Astrocyte (in vitro differentiated cells and primary cell): ENCODE results near the gene FAM81A. TPM values are rescaled to one million over a fixed set of nuclear protein-coding genes. Genes with fewer than 3 reads are reported as not detected.
"Not testable (repeated sequence)": the region's sequence is repeated elsewhere in the genome, so short reads cannot be mapped to it uniquely, and the experiment has no call there.

Experiments
- DNase-seq: peaks from one replicate; pipeline ENCODE4 v3.0.0-alpha.2; 2010; ENCODE audit warnings: low read depth
- FAIRE-seq: peaks from 2 replicates; lab custom pipeline; 2011; peaks lifted over from hg19 to GRCh38; lab: Jason Lieb, UNC
- H2AFZ ChIP-seq: 2 replicates; pipeline ENCODE4 v1.6.0; 2012; ENCODE audit warnings: low read depth, low read length, inconsistent platforms
- H3K27ac ChIP-seq: 2 replicates; pipeline ENCODE4 v1.5.1; 2011; ENCODE audit warnings: low read depth, low read length, inconsistent platforms
- H3K27me3 ChIP-seq: 2 replicates; pipeline ENCODE4 v1.6.0; 2011; ENCODE audit warnings: low read length, inconsistent platforms; ENCODE audit not compliant: insufficient read depth
- H3K36me3 ChIP-seq: 2 replicates; pipeline ENCODE4 v1.5.1; 2011; ENCODE audit warnings: low read length, inconsistent platforms; ENCODE audit not compliant: insufficient read depth
- H3K4me1 ChIP-seq: 2 replicates; pipeline ENCODE4 v1.5.1; 2011; ENCODE audit warnings: low read length, inconsistent platforms; ENCODE audit not compliant: insufficient read depth
- H3K4me2 ChIP-seq: 2 replicates; pipeline ENCODE4 v1.6.0; 2012; ENCODE audit warnings: low read length, inconsistent platforms
- H3K4me3 ChIP-seq: 2 replicates; pipeline ENCODE4 v1.5.1; 2011; ENCODE audit warnings: low read depth, mild to moderate bottlenecking, low read length, inconsistent platforms; ENCODE audit not compliant: insufficient read depth
- H3K79me2 ChIP-seq: 2 replicates; pipeline ENCODE4 v1.6.0; 2012; ENCODE audit warnings: mild to moderate bottlenecking, low read length, inconsistent platforms; ENCODE audit not compliant: insufficient read depth
- H3K9ac ChIP-seq: 2 replicates; pipeline ENCODE4 v1.6.0; 2012; ENCODE audit warnings: mild to moderate bottlenecking, low read length, inconsistent platforms
- H3K9me3 ChIP-seq: 2 replicates; pipeline ENCODE4 v1.5.1; 2012; ENCODE audit warnings: low read depth, mild to moderate bottlenecking, low read length, inconsistent platforms; ENCODE audit not compliant: insufficient read depth
- H4K20me1 ChIP-seq: 2 replicates; pipeline ENCODE4 v1.6.0; 2012; ENCODE audit warnings: low read length, inconsistent platforms; ENCODE audit not compliant: insufficient read depth
- H3K27ac Mint-ChIP-seq: one replicate; pipeline ENCODE4 v1.8.0; 2021; ENCODE audit warnings: mild to moderate bottlenecking, mixed read lengths; ENCODE audit not compliant: unreplicated experiment
- H3K27me3 Mint-ChIP-seq: one replicate; pipeline ENCODE4 v1.8.0; 2021; ENCODE audit warnings: low read depth, mixed read lengths; ENCODE audit not compliant: unreplicated experiment
- H3K36me3 Mint-ChIP-seq: one replicate; pipeline ENCODE4 v1.8.0; 2021; ENCODE audit warnings: low read depth, mixed read lengths; ENCODE audit not compliant: unreplicated experiment
- H3K4me1 Mint-ChIP-seq: one replicate; pipeline ENCODE4 v1.8.0; 2021; ENCODE audit warnings: low read depth, mixed read lengths; ENCODE audit not compliant: unreplicated experiment
- H3K4me3 Mint-ChIP-seq: one replicate; pipeline ENCODE4 v1.8.0; 2021; ENCODE audit warnings: mild to moderate bottlenecking, moderate library complexity, mixed read lengths; ENCODE audit not compliant: unreplicated experiment
- H3K9me3 Mint-ChIP-seq: one replicate; pipeline ENCODE4 v1.8.0; 2021; ENCODE audit warnings: mild to moderate bottlenecking, mixed read lengths; ENCODE audit not compliant: unreplicated experiment
- CTCF ChIP-seq: IDR thresholded peaks from 2 replicates; pipeline ENCODE4 v1.5.1; 2011; ENCODE audit warnings: low read depth, mild to moderate bottlenecking, inconsistent platforms, low read length, moderate library complexity; ENCODE audit not compliant: insufficient read depth
- EZH2 ChIP-seq: IDR thresholded peaks from 2 replicates; pipeline ENCODE4 v1.6.1; 2012; ENCODE audit warnings: mild to moderate bottlenecking, low read length, inconsistent platforms; ENCODE audit not compliant: insufficient read depth
- total RNA-seq: library from RNA; stranded (reverse); gene quantifications from 2 replicates; pipeline ENCODE4 v1.2.1, GENCODE V29; 2021

FAM81A gene
- total RNA-seq, 1 donor from 2014 or later, result 0.73 TPM

- Mint-ChIP-seq H3K4me3 (no peak overlapping the region), H3K27me3 (peaks cover 21% of the 10 kb centered on the region), H3K36me3 (no peaks in the 10 kb centered on the region), H3K9me3 (no peaks in the 10 kb centered on the region), H3K4me1 (peaks cover 14% of the 10 kb centered on the region), H3K27ac (no peak overlapping the region)
- no peak for FAIRE-seq
- Histone ChIP-seq H3K4me3 (no peak overlapping the region), H3K79me2 (no peaks in the 10 kb centered on the region), H3K4me1 (no peaks in the 10 kb centered on the region), H2AFZ (no peak overlapping the region), H3K9ac (no peak overlapping the region), H4K20me1 (no peaks in the 10 kb centered on the region), H3K27me3 (peaks cover 3% of the 10 kb centered on the region), H3K27ac (no peak overlapping the region), H3K9me3 (no peaks in the 10 kb centered on the region), H3K36me3 (no peaks in the 10 kb centered on the region), H3K4me2 (no peak overlapping the region)
- no peak for TF ChIP-seq CTCF
- TF ChIP-seq EZH2, result no peak
- no peak for DNase-seq
These were observed 37.7 kb upstream of the FAM81A start for GRCh38 chr15:59400103-59400813.

- not testable (repeated sequence) for FAIRE-seq
These were observed 36.7 kb upstream of the FAM81A start for GRCh38 chr15:59401051-59401823.

GRCh38 chr15:59401824-59402569 is 36.0 kb upstream of the FAM81A start:
- Mint-ChIP-seq H3K4me3 (no peak overlapping the region), H3K4me1 (peaks cover 14% of the 10 kb centered on the region), H3K9me3 (no peaks in the 10 kb centered on the region), H3K36me3 (no peaks in the 10 kb centered on the region), H3K27ac (no peak overlapping the region), H3K27me3 (peaks cover 12% of the 10 kb centered on the region)
- no peak overlapping the region for H3K4me2 ChIP-seq
- H3K9me3 ChIP-seq, result no peaks in the 10 kb centered on the region
- no peak for TF ChIP-seq EZH2
- TF ChIP-seq CTCF, result no peak
- H4K20me1 ChIP-seq, result no peaks in the 10 kb centered on the region
- H3K9ac ChIP-seq, result no peak overlapping the region
- H3K27ac ChIP-seq, result no peak overlapping the region
- DNase-seq (no peak), FAIRE-seq (no peak)
- no peak overlapping the region for H3K4me3 ChIP-seq
- no peaks in the 10 kb centered on the region for H3K27me3 ChIP-seq
- no peak overlapping the region for H2AFZ ChIP-seq
- no peaks in the 10 kb centered on the region for H3K79me2 ChIP-seq
- no peaks in the 10 kb centered on the region for H3K36me3 ChIP-seq
- no peaks in the 10 kb centered on the region for H3K4me1 ChIP-seq

More at GRCh38 chr15:59401051-59401823, 36.7 kb upstream of the FAM81A start:
- not testable (repeated sequence) for H3K9me3 Mint-ChIP-seq, H3K36me3 ChIP-seq, H3K4me3 Mint-ChIP-seq, H4K20me1 ChIP-seq, H3K79me2 ChIP-seq, H3K36me3 Mint-ChIP-seq, H3K4me3 ChIP-seq, H3K27ac ChIP-seq, H3K27ac Mint-ChIP-seq, H3K9ac ChIP-seq, DNase-seq, H3K9me3 ChIP-seq, H3K27me3 ChIP-seq, H3K4me1 ChIP-seq, H3K4me2 ChIP-seq, H2AFZ ChIP-seq
- Mint-ChIP-seq H3K27me3 (peaks cover 16% of the 10 kb centered on the region), H3K4me1 (peaks cover 14% of the 10 kb centered on the region)
